HG03280 (cell line): ENCODE data around the gene TM7SF2.

Experiments used
- ATAC-seq: cut with Tn5 transposase; IDR thresholded peaks from one replicate; pipeline ENCODE4 v1.9.1; 2021; ENCODE audit warnings: mild to moderate bottlenecking, moderate library complexity; ENCODE audit not compliant: unreplicated experiment

TM7SF2 gene

GRCh38 chr11:65150509-65151299 is 39.0 kb downstream of the TM7SF2 start:
- ATAC-seq, result no peak

GRCh38 chr11:65151331-65151899 is 39.7 kb downstream of the TM7SF2 start:
- no peak for ATAC-seq

- ATAC-seq, result no peak
These were observed 40.5 kb downstream of the TM7SF2 start for GRCh38 chr11:65152122-65152521.

- no peak for ATAC-seq
These were observed 44.6 kb downstream of the TM7SF2 start for GRCh38 chr11:65156256-65156655.

- no peak for ATAC-seq
These were observed 45.3 kb downstream of the TM7SF2 start for GRCh38 chr11:65156926-65157325.

- ATAC-seq, result no peak
These were observed 45.7 kb downstream of the TM7SF2 start for GRCh38 chr11:65157336-65157735.

- ATAC-seq, result peak; percentile 74
These were observed 47.3 kb downstream of the TM7SF2 start for GRCh38 chr11:65159012-65159411.

GRCh38 chr11:65160643-65161042 is 49.0 kb downstream of the TM7SF2 start:
- no peak for ATAC-seq

- no peak for ATAC-seq
These were observed 52.0 kb downstream of the TM7SF2 start for GRCh38 chr11:65163684-65164083.
